K562 (cell line): Measurements from ENCODE around the gene FAM53A. TPM values are rescaled to one million over a fixed set of nuclear protein-coding genes. Genes with fewer than 3 reads are reported as not detected.

Source experiments
- BMI1 ChIP-seq: fragments of 150-350 bp; IDR thresholded peaks from 2 replicates; pipeline ENCODE4 v1.6.1; 2014; ENCODE audit warnings: low read length
- FOXK1 ChIP-seq: sonication (generic); formaldehyde crosslinking; IDR thresholded peaks from 2 replicates; pipeline ENCODE4 v1.8.0; 2022; ENCODE audit warnings: missing genetic modification reagents, mild to moderate bottlenecking, borderline replicate concordance
- HDAC6 ChIP-seq: IDR thresholded peaks from 2 replicates; pipeline ENCODE4 v1.6.1; 2012; ENCODE audit warnings: low read depth, mild to moderate bottlenecking, control low read depth, inconsistent platforms, low read length, moderate library complexity
- HNRNPH1 ChIP-seq: fragments of 200-400 bp; formaldehyde crosslinking; optimal IDR thresholded peaks from 2 replicates; pipeline ENCODE3; 2017; ENCODE audit warnings: low read depth, mild to moderate bottlenecking, low read length, moderate library complexity
- KDM4B ChIP-seq, 2 experiments: fragments of 450-650 bp in 1 of 2; sonication (generic) in 1 of 2; IDR thresholded peaks; 2 replicates each; pipeline ENCODE4 v1.6.1; 2016 to 2017; ENCODE audit warnings: borderline replicate concordance in 2 of 2, antibody characterized with exemption in 1 of 2, low read depth in 1 of 2, mild to moderate bottlenecking in 1 of 2
- KDM5B ChIP-seq: fragments of 200-600 bp; sonication (generic); IDR thresholded peaks from 2 replicates; pipeline ENCODE4 v1.6.1; 2012; ENCODE audit warnings: low read depth, mild to moderate bottlenecking, moderate library complexity, low read length, control low read depth, inconsistent platforms; ENCODE audit not compliant: insufficient replicate concordance
- MCM3 ChIP-seq: fragments of 450-650 bp; IDR thresholded peaks from 2 replicates; pipeline ENCODE4 v1.6.1; 2016
- MEF2D ChIP-seq: conservative IDR thresholded peaks from 2 replicates; pipeline ENCODE4 v1.6.1; 2016; ENCODE audit warnings: low read depth, missing genetic modification characterization, missing compliant biosample characterization
- MTA2 ChIP-seq: fragments of 450-650 bp; IDR thresholded peaks from 2 replicates; pipeline ENCODE4 v1.6.1; 2016; ENCODE audit warnings: low read depth
- MYBL2 ChIP-seq, 2 experiments: fragments of 450-650 bp in 1 of 2; sonication (generic) in 1 of 2; formaldehyde crosslinking in 1 of 2; IDR thresholded peaks; 2 replicates each; pipeline versions ENCODE4 v1.6.1 to v1.8.1; 2017 to 2022; ENCODE audit warnings: borderline replicate concordance in 1 of 2, inconsistent platforms in 1 of 2, low read depth in 1 of 2, mild to moderate bottlenecking in 1 of 2, missing genetic modification reagents in 1 of 2, moderate library complexity in 1 of 2
- NFATC3 ChIP-seq: fragments of 450-650 bp; IDR thresholded peaks from 2 replicates; pipeline ENCODE4 v1.6.1; 2017; ENCODE audit warnings: mild to moderate bottlenecking
- NR3C1 ChIP-seq: sonication (generic); formaldehyde crosslinking; IDR thresholded peaks from 2 replicates; pipeline ENCODE4 v1.8.1; 2022; ENCODE audit warnings: missing genetic modification reagents
- POLR3A ChIP-seq: IDR thresholded peaks from 2 replicates; pipeline ENCODE4 v1.6.1; 2011; ENCODE audit warnings: borderline replicate concordance, mild to moderate bottlenecking, moderate library complexity; ENCODE audit not compliant: insufficient read length, insufficient read depth; ENCODE audit errors: extremely low read depth
- POLR3G ChIP-seq: IDR thresholded peaks from 2 replicates; pipeline ENCODE4 v1.6.1; 2011; ENCODE audit not compliant: insufficient read length, insufficient replicate concordance; ENCODE audit errors: extremely low read depth
- SMARCA5 ChIP-seq: fragments of 450-650 bp; IDR thresholded peaks from 2 replicates; pipeline ENCODE4 v1.6.1; 2016
- TAF15 ChIP-seq: fragments of 200-400 bp; formaldehyde crosslinking; IDR thresholded peaks from 2 replicates; pipeline ENCODE4 v1.6.1; 2017; ENCODE audit warnings: mild to moderate bottlenecking, low read depth, low read length, moderate library complexity
- THRAP3 ChIP-seq: fragments of 450-650 bp; IDR thresholded peaks from 2 replicates; pipeline ENCODE4 v1.6.1; 2016; ENCODE audit warnings: mild to moderate bottlenecking, inconsistent platforms, borderline replicate concordance
- U2AF1 ChIP-seq: fragments of 200-400 bp; formaldehyde crosslinking; optimal IDR thresholded peaks from 2 replicates; pipeline ENCODE3; 2017; ENCODE audit warnings: mild to moderate bottlenecking, low read depth, low read length, moderate library complexity
- ZNF134 ChIP-seq: fragments of 250-450 bp; sonication (Bioruptor Pico); conservative IDR thresholded peaks from 2 replicates; pipeline ENCODE4 v1.4.0; 2020
- ZNF274 ChIP-seq: IDR thresholded peaks from 2 replicates; pipeline ENCODE4 v1.6.1; 2011; ENCODE audit warnings: low read depth, mild to moderate bottlenecking, low read length, moderate library complexity, borderline replicate concordance
- ZNF507 ChIP-seq: conservative IDR thresholded peaks from 2 replicates; pipeline ENCODE4 v1.6.1; 2017; ENCODE audit warnings: missing genetic modification characterization, missing compliant biosample characterization
- polyA plus RNA-seq, 8 experiments: library from polyadenylated mRNA; depleted of rRNA in 4 of 8; stranded (reverse) in 5 of 8; unstranded in 3 of 8; fragments of >200 nt; fragmentation: Nextera tagmentation in 2 of 8; fragmentation: Illumina TruSeq in 1 of 8; extraction: Ambion mirVana in 2 of 8; extraction: Trizol in 1 of 8; gene quantifications; 2 replicates each; pipeline versions ENCODE4 v1.2.1 to v1.2.3, GENCODE V29; 2011 to 2014; ENCODE audit warnings: inconsistent platforms in 1 of 8, missing spikeins in 1 of 8
- total RNA-seq, 7 experiments: library from RNA; depleted of rRNA in 6 of 7; stranded (reverse); fragments of >200 nt in 6 of 7; fragmentation: Illumina TruSeq in 2 of 7; extraction: Trizol in 2 of 7; gene quantifications; 2 replicates each; pipeline versions ENCODE4 v1.2.1 to v1.2.3, GENCODE V29; 2011 to 2021; ENCODE audit warnings: low replicate concordance in 1 of 7
- TF ChIP-seq, protein P1 (sequence below): fragments of 250-450 bp; sonication (Bioruptor Pico); IDR thresholded peaks from 2 replicates; pipeline ENCODE4 v1.6.1; 2021; ENCODE audit warnings: mild to moderate bottlenecking
- TF ChIP-seq, protein P2 (sequence below): fragments of 450-650 bp; formaldehyde crosslinking; IDR thresholded peaks from 2 replicates; pipeline ENCODE4 v1.4.0; 2022; ENCODE audit warnings: mild to moderate bottlenecking, moderate library complexity
- TF ChIP-seq, protein P3 (sequence below), 3 experiments: fragments of 200-800 bp in 1 of 3; sonication (Bioruptor generic) in 1 of 3; sonication (generic) in 1 of 3; formaldehyde crosslinking in 1 of 3; IDR thresholded peaks; 2 replicates each; pipeline versions ENCODE4 v1.6.1 to v1.8.0; 2016 to 2022; ENCODE audit warnings: mild to moderate bottlenecking in 2 of 3, missing compliant biosample characterization in 2 of 3, missing genetic modification characterization in 2 of 3, missing genetic modification reagents in 1 of 3
- TF ChIP-seq, protein P4 (sequence below): sonication (generic); formaldehyde crosslinking; IDR thresholded peaks from 2 replicates; pipeline ENCODE4 v1.8.0; 2022; ENCODE audit warnings: mild to moderate bottlenecking, missing genetic modification reagents

FAM53A gene
- total and polyA plus RNA-seq, 9 of the 15 experiments (the other 6 are each of a cell fraction or from before 2014, with no cell fraction given) = 0.53 to 2.7 (median 1.4) TPM; not detected in 2

DNA sequence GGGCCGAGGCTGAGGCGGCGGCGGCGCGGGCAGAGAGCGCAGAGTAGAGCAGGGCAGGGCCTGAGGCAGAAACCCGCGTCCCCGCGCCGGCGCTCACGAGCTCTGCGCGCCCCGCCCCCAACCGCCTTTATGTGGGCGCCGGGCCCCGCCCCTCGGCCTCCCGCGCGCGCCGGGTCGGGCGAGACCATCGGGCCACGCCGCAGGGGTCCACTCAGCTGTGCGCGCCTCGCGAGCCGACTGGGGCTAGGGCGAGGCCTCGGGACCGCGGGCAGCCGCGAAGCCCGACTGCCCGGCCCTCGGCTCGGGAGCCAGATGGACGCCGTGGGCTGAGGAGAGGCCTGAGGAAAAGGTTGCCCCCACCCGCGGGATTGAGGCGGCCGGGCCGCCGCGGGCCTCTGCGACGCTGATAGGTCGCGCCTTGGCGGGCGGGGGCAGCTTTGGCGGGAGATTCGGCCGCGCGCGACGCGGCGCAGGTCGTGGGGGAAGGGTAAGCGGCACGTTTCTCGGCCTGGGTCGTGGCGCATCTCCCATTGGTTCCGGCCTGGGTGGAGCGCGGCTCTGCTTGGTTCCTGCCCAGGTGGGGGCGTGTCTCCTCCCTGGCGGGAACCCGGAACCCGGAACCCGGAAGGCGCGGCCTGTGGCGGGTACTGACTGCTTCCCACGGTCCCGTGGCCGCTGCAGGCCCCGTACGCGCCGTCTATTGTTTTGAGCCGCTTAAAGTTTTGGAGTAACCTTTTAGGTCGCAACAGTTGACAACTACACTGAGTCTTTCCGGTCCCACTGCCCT lies 28.3 kb upstream of the FAM53A start, which contains the start of gene SLBP (continued):
- TF ChIP-seq POLR3A (no peak), MEF2D (tag) (no peak), NR3C1 (CRISPR knock-in tag) (peak; percentile 53), THRAP3 (no peak), MCM3 (no peak), TAF15 (no peak), KDM5B (no peak), MYBL2 (IDR thresholded peaks at IDR 0.05; ENCODE audit: low read depth) (no peak; the same call in 1 of the 2 replicates), MYBL2 (CRISPR knock-in tag; IDR thresholded peaks at IDR 0.05; ENCODE audit: borderline replicate concordance) (no peak), POLR3G (no peak), NFATC3 (no peak), KDM4B (IDR thresholded peaks at IDR 0.05; ENCODE audit: borderline replicate concordance in 2 of 2, low read depth in 1 of 2) (peak in 1 of 2 experiments; percentile 68; a peak in 1 of 4 replicates), SMARCA5 (no peak), MTA2 (no peak), FOXK1 (peak; percentile 98), ZNF134 (no peak), HDAC6 (no peak), U2AF1 (peak; percentile 59), BMI1 (no peak), ZNF507 (tag) (no peak), HNRNPH1 (no peak), ZNF274 (no peak)
- TF ChIP-seq, protein P1, sequence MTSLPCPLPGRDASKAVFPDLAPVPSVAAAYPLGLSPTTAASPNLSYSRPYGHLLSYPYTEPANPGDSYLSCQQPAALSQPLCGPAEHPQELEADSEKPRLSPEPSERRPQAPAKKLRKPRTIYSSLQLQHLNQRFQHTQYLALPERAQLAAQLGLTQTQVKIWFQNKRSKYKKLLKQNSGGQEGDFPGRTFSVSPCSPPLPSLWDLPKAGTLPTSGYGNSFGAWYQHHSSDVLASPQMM = no peak
- TF ChIP-seq, protein P2, sequence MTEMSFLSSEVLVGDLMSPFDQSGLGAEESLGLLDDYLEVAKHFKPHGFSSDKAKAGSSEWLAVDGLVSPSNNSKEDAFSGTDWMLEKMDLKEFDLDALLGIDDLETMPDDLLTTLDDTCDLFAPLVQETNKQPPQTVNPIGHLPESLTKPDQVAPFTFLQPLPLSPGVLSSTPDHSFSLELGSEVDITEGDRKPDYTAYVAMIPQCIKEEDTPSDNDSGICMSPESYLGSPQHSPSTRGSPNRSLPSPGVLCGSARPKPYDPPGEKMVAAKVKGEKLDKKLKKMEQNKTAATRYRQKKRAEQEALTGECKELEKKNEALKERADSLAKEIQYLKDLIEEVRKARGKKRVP (CRISPR knock-in tag) = no peak
- TF ChIP-seq, protein P3, sequence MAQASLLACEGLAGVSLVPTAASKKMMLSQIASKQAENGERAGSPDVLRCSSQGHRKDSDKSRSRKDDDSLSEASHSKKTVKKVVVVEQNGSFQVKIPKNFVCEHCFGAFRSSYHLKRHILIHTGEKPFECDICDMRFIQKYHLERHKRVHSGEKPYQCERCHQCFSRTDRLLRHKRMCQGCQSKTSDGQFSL (CRISPR knock-in tag; IDR thresholded peaks at IDR 0.05) = no peak
- TF ChIP-seq, protein P3 (tag; IDR thresholded peaks at IDR 0.05) = no peak
- TF ChIP-seq, protein P4, sequence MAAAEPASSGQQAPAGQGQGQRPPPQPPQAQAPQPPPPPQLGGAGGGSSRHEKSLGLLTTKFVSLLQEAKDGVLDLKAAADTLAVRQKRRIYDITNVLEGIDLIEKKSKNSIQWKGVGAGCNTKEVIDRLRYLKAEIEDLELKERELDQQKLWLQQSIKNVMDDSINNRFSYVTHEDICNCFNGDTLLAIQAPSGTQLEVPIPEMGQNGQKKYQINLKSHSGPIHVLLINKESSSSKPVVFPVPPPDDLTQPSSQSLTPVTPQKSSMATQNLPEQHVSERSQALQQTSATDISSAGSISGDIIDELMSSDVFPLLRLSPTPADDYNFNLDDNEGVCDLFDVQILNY (CRISPR knock-in tag) = peak; percentile 96; the same call in 1 of the 2 replicates
